GM06990 (cell line): ENCODE measurements around the gene UBA52.

Experiments used
- DNase-seq: peaks from one replicate; pipeline ENCODE4 v3.0.0-alpha.2; 2011; ENCODE audit not compliant: insufficient read length; ENCODE audit errors: extremely low read depth
- H3K27me3 ChIP-seq: replicated peaks from 2 replicates; pipeline ENCODE4 v1.6.0; 2011; ENCODE audit warnings: low read length; ENCODE audit not compliant: control insufficient read depth, insufficient read depth
- H3K36me3 ChIP-seq: 2 replicates; pipeline ENCODE4 v1.5.1; 2011; ENCODE audit warnings: low read length; ENCODE audit not compliant: control insufficient read depth, insufficient read depth
- H3K4me3 ChIP-seq: replicated peaks from 2 replicates; pipeline ENCODE4 v1.5.1; 2011; ENCODE audit warnings: low read depth, mild to moderate bottlenecking, control low read depth, low read length
- CTCF ChIP-seq: IDR thresholded peaks from 2 replicates; pipeline ENCODE4 v1.5.1; 2011; ENCODE audit warnings: low read length, control low read depth, mild to moderate bottlenecking, inconsistent platforms; ENCODE audit not compliant: insufficient read depth, poor library complexity, severe bottlenecking

Gene UBA52

GRCh38 chr19:18603958-18604819 is 32.5 kb downstream of the UBA52 start:
- DNase-seq = no peak
- peaks cover 7% of the 10 kb centered on the region for H3K27me3 ChIP-seq
- H3K36me3 ChIP-seq = no peaks in the 10 kb centered on the region
- no peak overlapping the region for H3K4me3 ChIP-seq
- no peak for TF ChIP-seq CTCF

DNA sequence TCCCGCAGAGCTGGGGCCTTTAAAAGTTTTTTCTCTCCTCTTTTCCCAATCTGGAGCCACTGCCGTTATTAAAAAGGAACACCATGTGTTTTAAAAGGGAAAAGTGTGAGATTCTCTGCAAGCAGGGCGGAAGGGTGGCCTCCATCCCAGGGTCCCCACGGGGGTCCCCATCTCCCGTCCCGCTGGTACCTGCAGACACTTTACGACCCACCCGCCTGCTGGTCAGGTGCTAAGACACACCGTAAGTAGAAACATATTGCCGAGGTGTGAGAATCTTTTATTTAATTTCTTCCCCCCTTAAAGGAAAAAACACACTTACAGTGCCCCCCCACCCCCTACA is 33.1 kb downstream of the UBA52 start:
- Histone ChIP-seq H3K36me3 (no peaks in the 10 kb centered on the region), H3K4me3 (no peak overlapping the region), H3K27me3 (peaks cover 8% of the 10 kb centered on the region)
- DNase-seq = no peak
- no peak for TF ChIP-seq CTCF

- Histone ChIP-seq H3K27me3 (peaks cover 8% of the 10 kb centered on the region), H3K36me3 (no peaks in the 10 kb centered on the region), H3K4me3 (no peak overlapping the region)
- no peak for DNase-seq
- TF ChIP-seq CTCF = no peak
These were observed 33.5 kb downstream of the UBA52 start for GRCh38 chr19:18605196-18605545.

DNA sequence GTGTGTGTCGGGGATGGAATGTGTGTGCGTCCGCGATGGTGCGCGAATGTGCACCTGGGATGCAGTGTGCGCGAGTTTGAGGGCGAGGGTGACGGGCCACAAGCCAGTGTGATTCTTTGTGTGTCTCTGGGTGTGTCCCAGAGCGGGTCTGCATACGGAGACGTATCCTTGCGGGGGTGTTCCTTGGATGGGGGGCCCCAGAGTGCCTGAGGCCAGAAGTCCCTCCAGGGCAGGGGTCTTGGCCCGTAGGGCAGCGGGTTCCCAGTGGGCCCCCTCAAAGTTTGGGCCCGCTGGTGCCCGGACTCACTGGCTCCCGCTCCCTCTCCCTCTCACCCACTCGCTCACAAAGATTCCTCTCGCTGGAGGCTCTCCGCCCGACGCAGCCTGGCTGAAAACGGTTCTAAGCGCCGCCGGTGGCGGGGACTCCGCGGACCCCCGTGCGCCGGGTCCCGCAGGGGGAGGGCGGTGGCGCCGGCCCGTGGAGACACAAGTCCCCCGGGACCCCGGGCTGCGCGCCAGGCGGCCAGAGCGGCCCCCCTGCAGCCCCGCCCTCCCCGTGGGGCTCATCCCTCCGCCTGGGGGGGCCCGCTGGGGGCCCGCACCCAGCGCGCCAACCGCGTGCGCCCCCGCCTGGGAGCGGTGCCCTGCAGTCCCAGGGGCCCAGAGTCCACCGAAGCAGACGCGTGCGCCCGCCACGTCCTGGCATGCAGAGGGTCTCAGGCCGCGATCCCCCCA is 34.1 kb downstream of the UBA52 start:
- no peak for TF ChIP-seq CTCF
- no peak overlapping the region for H3K4me3 ChIP-seq
- H3K27me3 ChIP-seq = peaks cover 8% of the 10 kb centered on the region
- no peak for DNase-seq
- H3K36me3 ChIP-seq = no peaks in the 10 kb centered on the region

DNA sequence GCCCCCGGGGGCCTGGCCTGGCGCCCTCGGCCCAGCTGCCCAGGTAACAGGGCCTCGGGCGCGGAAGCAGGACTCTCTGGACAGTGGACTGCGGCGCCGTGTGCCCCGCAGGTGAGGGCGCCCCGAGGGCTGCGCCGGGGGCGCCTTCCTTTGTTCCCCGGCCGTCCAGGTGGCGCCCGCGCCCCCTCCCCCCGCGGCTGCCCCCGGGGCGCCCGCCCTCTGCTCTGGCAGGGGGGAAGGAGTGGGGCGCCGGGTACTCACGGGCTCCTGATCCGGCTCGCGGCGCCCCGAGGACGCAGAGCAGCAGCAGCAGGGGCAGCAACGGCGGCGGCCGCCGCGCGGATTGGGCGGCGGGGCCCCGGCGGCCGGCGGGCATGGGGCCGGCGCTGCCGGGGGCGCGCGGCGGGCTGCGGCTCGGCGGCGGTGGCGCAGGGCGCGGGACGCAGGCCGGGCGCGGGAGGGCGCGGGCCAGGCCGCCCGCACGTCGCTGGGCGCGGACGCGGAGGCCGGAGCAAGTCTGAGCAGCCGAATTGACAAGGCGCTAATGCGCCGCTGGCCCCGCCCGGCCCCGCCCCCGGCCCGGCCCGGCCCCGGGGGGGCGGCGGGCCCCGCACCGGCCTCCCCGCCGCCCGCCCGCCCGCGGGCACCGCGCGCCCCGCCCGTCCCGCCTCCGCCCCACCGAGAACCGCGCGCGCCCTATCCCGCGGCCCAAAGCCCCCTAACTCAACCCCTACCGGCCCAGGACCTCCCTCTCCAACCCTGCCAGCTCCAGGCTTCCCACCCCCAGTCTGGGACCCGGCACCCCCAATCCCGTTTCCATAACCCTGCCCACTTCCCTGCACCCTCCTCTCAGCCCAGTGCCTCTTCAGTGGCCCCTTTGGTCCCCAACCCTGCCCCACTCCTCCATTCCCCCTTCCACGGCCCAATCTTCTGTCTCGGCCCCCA is 34.9 kb downstream of the UBA52 start, which contains the start of gene CRLF1:
CRLF1 (minus strand) TSS at position 519 of the 945 bp plus-strand sequence; CDS start at position 376, 143 bp downstream.
- TF ChIP-seq CTCF = no peak
- Histone ChIP-seq H3K4me3 (no peak within 1 kb of the TSS), H3K36me3 (no peaks in the 10 kb centered on the region), H3K27me3 (peaks cover 8% of the 10 kb centered on the region)
- no peak for DNase-seq
